ENCODE results near the gene SMIM3. TPM values are rescaled to one million over a fixed set of nuclear protein-coding genes. Genes with fewer than 3 reads are reported as not detected.
"Not testable (repeated sequence)": the region's sequence is repeated elsewhere in the genome, so short reads cannot be mapped to it uniquely, and the experiment has no call there.

Gene SMIM3, protein sequence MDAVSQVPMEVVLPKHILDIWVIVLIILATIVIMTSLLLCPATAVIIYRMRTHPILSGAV
- total RNA-seq (2014; rRNA removed; shearing (Covaris generic)) = 11.4 and 26.2 TPM in 2 replicates

DNA sequence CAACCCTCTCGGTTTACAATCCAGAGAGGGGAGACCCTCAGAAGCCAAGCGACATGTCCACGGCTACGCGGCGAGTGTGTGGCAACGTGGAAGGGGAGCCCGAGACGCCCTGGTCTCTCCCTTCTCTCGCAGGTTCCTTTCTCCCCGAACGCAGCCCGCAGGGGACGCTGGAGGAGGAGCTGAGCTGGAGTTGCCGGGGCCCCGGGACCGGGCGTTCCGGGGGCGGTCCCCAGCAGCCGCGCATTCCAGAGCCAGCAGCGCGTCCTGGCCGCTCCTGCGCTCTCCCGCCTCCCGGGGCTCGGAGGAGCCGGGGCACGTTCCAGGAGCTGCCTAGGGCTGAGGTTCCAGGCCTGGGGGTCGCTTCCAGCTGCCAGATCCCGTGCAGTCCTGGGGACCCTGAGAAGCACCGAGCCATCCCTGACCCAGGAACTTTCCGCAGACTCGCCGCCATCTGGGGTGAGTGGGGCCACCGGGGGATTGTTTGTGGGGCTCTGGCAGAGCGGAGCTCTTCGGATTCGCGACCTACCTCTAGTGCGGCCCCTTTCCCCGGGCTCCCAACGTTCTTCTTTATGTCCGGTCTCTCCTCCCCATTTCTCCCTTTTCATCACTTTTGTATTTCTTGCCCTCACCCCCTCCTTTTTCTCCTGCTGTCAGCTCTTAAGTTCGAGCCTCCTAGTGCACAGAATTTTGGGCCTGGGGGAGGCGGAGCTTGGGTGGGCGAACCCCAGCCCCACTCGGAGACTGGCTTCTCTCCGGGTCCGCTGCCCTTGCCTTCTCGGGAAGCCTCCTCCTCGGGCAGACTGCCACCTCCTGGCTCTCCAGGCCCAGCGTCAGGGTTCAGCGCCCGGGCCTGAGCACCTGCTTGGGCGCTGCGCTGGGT, at the start of gene SMIM3:
Gene SMIM3, plus strand, starts transcription at position 241 of the 880 bp plus-strand sequence. CDS start 16,684 bp downstream, outside the sequence.
- DNase-seq (ENCODE audit: low spot score) = peak; percentile 51

DNA sequence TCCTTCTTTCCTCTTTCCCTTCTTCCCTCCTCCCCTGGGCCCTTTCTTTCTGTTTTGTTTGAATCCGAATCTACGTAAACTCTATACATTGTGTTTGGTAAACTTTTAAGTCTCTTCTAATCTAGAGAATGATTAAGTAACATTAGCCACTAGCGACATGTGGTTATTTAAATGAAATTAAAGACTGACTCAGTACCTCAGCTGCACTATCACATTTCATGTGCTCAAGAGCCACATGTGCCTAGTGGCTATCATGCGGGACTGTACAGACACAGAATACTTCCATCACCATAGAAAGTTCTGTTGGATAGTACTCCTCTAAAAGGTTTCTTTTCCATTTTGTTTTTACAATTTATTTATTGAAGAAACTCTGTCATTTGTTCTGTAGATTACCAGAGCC, 48.7 kb upstream of the SMIM3 start:
- no peak for DNase-seq (ENCODE audit: low spot score)

DNA sequence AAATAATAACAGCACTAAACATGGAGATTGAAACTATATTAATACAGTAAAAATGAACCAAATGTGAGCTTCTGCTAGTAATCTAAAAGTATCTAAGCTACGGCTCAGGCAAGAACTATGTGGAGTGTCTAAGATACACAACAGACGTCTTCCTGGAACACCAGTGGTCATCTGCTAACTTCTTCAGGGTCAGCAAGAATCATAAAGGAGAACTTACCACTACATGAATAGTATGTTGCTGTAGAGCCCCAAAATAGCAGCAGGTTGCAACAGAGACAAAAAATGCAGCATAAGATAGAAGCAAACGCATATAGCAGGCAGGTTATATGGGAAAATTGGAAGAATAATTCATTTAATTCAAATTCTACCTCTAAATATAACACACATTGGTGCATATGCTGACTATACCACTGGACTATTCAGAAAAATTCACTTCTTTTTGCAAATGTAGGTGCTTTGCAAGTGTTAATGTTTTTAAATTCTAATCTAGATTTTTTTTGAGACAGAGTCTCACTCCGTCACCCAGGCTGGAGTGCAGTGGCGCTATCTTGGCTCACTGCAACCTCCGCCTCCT, 46.8 kb upstream of the SMIM3 start:
- no peak for DNase-seq (ENCODE audit: low spot score)

DNA sequence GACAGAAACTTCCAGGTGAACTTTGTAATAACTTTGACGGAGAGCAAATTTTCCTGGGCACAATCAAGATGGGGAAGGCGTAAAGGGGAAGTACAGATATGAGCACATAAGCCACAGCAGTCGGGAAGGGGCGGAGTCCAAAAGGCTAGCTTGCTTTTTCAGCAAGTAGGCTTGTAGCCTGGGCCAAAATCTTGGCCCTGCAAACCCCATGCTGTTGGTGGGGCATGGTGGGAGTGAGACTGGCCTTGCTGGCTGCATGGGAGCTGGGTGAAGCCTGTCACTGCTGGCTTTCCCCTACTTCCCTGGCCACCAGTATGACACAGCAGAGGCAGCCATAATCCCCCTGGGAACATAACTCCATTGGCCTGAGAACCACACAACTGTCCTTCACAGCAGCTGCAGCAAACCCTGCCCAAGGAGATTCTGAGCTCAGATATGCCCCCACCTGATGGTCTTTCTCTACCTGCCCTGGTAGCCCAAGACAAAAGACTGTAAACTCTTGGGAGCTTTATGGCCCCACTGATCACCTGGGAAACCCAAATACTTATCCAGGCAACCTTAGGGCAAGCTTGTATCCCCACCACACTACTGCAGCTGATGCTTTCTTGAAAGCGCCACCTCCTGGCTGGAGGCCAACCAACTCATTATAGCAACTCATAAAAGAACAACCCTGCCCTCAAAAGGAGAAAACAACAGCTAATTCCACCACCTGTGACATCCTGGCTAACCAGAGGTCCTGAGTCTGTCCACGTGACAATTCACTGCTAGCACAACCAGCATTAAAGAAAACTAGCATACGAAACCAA, 43.8 kb upstream of the SMIM3 start:
- no peak for DNase-seq (ENCODE audit: low spot score)

DNA sequence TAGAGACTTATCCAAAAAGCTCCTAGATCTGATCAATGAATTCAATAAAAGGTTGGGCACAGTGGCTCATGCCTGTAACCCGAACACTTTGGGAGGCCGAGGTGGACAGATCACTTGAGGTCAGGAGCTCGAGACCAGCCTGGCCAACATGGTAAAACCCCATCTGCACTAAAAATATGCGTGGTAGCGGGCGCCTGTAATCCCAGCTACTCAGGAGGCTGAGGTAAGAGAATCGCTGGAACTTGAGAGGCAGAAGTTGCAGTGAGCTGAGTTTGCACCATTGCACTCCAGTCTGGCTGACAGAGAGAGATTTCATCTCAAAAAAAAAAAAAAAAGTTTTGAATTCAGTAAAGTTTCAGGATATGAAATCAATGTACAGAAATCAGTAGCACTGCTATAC, 39.7 kb upstream of the SMIM3 start:
- DNase-seq (ENCODE audit: low spot score) = no peak

DNA sequence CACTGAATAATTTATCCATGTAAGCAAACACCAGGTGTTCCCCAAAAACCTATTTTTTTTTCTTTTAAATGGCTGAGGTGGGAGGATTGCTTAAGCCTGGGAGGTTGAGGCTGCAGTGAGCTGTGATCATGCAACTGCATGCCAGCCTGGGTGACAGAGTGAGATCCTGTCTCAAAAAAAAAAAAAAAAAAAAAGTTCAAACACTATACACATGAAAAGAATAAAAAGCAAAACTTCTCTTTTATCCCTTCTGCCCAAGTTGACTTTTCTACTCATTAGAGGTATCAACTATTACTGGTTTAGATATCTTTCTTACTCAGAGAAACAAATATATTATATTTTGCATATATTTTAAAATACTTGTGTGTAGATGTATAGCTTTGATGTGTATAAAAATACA, 37.6 kb upstream of the SMIM3 start:
- no peak for DNase-seq (ENCODE audit: low spot score)

DNA sequence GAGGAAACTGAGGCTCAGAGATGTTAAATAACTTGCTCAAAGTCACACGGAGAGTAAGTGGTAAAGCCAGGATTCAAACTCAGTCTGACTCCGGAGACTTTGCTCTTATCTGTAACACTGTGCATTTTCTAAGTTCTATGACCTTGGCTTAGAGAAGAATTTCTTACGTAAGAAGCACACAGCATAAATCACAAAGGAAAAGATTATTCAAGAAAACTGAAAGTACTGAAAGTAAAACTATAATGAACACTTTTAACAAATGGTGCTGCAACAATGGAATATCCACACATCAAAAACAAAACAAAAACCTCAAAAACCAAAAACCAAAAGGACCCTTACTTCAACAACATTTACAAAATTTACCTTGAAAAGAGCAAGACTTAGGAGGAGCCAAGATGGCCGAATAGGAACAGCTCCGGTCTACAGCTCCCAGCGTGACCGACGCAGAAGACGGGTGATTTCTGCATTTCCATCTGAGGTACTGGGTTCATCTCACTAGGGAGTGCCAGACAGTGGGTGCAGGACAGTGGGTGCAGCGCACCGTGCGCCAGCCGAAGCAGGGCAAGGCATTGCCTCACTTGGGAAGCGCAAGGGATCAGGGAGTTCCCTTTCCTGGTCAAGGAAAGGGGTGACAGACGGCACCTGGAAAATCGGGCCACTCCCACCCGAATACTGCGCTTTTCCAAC, 36.0 kb upstream of the SMIM3 start:
- DNase-seq (ENCODE audit: low spot score) = not testable (repeated sequence)

DNA sequence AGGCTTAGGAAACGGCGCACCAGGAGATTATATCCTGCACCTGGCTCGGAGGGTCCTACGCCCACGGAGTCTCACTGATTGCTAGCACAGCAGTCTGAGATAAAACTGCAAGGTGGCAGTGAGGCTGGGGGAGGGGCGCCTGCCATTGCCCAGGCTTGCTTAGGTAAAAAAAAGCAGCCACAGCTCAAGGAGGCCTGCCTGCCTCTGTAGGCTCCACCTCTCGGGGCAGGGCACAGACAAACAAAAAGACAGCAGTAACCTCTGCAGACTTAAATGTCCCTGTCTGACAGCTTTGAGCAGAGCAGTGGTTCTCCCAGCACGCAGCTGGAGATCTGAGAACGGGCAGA, 35.4 kb upstream of the SMIM3 start:
- not testable (repeated sequence) for DNase-seq (ENCODE audit: low spot score)

DNA sequence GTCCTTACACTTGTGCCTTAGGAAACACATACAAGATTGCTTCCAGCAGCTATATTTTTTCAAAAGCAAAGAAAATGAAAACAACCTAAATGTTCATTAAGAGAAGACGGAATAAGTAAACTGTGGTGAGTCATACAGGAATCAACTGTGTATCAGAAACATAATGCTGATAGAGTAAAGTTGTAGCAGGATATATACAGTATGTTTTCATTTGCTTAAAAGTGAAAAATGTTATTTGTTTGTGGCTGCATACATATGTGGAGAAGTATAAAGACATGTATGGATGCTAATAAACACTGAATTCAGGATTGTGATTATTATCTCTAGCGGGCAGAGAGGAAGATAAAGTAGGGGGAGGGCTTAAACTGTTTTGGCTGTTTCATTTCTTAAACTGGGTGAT, 28.1 kb upstream of the SMIM3 start:
- no peak for DNase-seq (ENCODE audit: low spot score)

DNA sequence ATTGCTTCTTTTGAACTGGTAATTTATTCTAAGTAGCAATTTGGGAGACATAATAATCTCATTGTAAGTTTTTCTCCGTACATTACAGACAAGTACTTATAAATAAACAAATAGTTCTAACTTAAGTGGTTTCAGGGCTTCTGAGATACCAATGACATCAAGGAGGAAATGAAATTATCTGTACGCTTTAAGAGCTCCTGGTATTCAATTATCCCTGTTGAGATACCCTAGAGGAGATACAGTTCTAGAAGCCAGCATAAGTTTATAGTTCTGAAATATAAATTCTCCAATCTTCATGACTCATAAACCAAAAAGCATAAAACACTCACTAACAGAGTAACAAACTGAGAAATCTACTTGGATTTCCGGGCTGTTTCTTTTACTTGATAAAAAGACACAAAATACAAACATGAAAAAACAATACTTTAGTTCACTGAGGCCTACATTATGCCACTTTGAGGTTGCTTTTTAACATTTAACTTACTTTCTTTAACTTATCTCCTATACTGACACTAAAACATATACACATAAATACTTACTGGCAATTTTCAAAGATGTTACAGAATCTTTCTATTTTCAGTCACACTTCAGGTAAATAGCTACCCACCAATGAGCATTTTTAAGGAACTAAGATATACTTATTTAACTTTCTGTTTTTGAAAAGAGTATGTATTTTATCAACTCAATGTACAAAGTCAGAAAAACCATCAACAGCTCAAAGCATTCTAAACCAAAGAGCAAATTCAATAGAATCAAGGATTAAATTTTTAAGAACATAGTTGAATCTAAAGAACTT, 27.3 kb upstream of the SMIM3 start:
- no peak for DNase-seq (ENCODE audit: low spot score)

DNA sequence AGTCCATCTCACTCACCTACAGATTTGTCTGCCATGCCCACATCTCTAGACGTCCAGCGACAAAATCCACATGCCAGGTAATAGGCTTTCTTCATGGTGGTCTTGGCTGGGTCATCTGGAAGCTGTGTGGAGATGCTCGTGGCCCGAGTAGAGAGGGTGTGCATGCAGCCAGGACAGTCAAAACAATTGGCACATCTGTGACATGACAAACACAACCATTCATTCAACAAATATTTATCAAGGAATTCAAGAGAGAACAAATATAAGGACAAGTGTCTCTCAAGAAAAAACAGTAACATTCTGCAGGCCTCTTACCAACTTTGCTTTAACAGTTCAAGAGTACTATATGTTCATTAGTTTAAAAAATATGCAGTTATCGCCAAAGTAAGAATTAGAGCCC, 25.1 kb upstream of the SMIM3 start:
- DNase-seq (ENCODE audit: low spot score) = no peak

DNA sequence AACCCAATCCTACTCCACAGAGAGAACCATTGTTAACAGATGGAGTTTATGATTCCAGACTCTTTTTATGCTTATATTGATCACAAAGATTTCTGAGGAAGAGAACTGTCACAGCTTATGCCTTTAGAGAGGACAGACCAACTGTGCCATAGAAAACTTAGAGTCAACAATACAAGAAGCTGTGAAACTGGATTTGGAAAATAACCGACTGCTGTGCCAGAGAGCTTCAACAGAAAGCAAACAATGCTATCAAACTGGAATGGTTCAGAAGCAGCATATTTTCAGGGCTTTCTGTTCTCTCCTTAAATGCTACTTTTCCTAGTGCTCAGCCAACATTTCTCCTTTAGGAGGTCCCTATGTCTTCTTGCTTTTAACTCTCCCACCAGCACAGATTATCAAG, 24.7 kb upstream of the SMIM3 start:
- no peak for DNase-seq (ENCODE audit: low spot score)

DNA sequence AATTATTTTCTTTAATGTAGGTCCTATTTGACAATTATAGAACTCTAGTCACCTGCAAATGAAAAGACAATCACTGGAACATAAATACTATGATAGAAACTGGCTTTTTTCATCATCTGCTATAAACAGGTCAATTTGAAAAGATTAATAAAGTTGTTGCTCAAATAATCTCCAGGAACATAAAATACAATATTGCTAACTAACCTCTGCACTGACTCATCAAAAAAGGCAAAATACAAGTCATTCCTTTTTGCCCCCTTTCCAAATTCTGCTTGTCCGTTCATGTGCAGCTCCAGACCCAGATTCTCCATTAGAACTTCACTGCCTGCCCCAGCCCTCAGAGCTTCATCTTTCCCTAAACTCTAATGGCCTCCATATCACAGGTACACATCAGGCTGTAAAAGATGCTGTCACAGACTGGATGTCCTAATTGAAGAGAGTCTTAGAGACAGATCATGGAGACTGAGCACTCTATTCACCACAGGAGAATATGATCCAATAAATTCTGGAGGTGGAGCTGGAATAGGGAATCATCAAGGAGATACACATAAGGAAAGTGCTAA, 21.4 kb upstream of the SMIM3 start:
- no peak for DNase-seq (ENCODE audit: low spot score)

DNA sequence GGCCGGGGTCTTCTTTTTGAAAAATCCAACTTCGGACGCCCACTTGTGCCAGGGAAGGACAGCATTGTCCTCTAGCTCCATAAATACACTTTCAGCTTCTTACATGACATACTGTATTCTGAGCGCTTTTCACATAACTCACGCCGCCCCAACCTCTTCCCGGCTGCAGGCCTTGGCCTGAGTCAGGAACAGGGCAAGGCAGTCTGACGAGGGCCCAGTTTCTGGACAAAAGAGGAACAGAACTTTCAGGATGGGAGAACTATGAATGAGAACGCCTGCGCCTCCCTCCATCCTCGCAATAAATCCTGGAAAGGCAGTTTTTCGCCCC, 20.4 kb upstream of the SMIM3 start:
- no peak for DNase-seq (ENCODE audit: low spot score)

DNA sequence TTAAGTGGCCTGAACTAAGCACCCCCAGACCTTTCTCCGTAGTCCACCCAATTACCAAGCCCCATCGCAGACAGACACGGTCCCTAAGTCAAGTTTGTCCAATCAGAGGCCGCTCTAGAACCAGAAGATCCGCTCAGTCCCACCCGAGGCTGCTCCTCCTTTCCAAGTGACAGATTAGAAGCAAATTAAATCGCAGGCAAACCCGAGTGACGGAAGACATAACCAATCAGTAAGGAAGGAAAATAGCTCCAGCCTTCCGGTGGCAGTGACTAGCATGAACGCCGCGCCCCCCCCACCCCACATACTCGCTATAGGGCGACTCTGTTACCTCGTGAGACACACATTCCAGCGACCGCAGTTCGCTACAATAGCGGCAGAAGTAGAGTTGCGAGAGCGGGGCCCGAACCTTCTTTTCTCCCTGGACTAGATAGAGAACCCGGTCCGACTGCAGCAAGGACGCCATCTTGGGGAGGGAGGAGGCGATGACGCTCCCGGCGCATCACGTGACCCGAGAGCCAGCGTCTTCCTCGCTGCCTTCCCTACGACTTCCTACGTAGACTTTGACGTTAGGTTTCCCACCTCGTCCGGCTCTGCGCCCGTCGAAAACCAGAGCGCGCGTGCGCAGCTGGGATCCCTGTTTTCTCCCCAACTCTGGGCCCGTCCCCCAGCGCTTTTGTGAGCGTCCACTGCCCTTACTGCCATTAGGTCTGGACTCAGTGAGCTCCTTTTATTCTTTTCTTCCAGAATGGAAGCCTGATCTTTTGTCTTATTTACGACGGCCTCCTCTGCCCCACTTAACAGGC, 19.8 kb upstream of the SMIM3 start, which contains the start of gene DCTN4:
Gene DCTN4, minus strand, starts transcription at position 487 of the 803 bp plus-strand sequence. Its CDS starts 24 bp downstream, at position 463.
- DNase-seq (ENCODE audit: low spot score) = peak; percentile 100

DNA sequence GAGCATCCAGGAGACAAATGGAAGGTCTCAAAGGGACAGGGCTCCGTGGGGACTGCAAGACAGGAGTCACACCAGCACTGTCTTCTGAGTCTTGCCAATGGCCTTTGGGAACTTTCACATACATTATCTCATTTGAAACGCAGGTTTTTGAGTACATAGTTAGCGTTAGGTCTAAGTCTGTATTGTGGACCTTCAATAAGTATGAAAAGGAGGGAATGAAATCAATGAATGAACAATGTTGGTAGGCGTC, 19.3 kb upstream of the SMIM3 start:
- no peak for DNase-seq (ENCODE audit: low spot score)

DNA sequence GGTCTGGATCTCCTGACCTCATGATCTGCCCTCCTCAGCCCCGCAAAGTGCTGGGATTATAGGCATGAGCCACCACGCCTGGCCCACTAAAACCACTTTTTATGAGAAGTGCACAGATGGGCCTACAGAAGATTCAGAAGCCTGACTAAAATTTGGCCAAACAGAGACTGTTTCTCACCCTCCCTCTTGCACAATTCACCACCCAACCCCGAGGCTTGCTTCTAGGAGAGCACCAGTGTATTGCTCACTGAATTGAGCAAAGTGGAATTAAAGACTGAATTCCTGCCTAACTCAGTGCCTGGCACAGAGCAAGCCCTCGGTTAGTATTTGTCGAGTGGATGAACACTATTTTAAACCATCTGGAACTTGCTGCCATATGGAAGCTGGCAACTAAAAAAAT, 16.3 kb upstream of the SMIM3 start:
- DNase-seq (ENCODE audit: low spot score) = no peak

DNA sequence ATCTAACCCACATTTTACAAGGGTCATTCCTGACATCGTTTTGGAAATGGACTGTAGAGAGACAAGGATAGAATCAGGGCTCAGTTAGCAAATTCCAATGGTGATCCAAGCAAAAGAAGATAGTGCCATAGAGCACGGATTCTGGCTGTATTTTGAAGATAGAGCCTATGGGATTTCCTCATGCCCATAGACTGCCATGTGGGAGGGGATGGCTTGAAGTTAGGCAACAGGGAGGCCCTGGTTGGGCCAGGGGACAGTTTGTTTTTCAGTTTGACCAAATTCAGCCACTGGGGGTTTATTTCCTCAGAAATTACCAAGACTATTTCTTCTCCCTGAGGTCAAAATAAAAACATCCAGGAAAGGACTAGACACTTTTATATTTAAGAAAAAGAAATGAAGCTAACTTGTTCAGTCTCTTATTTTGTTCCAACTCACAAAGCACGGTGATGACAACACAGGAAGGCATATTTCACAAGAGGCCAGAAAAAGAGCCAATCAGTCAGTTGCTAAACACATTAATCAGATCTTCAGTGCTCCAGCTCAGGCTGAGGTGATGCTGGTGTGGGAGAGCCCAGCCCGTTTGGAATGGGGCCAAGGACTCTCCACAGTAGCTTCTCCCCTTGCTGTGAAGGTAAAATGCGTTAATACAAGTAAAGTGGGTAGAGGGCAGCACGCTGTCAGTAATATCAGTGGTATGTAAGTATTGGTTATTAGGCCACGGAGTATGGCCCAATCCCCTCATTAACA, 15.4 kb upstream of the SMIM3 start:
- peak; percentile 90 for DNase-seq (ENCODE audit: low spot score)

DNA sequence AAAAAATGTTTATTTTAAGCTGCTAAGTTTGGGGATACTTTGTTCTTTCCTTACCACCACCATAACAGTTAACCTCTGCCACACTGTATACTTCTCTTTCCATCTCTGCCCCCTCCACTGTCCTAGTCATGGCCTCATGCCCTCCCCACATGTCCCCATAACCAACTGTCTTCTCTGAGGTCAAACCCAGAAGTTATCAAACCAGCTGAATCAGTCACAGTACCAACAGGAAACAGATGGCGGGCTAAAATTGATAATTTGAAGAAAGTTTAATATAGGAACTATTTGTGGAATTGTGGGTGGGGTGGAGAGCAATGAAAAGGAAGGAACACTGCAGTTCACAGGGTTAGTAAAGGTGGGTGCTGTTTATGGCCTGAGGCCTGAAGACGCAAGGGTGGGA, 14.0 kb upstream of the SMIM3 start:
- DNase-seq (ENCODE audit: low spot score) = no peak
